Peyer's patch (tissue), 4 donors: ENCODE data around the gene ZNF513.

ENCODE experiments used
- CTCF ChIP-seq, 6 experiments: fragments of 450-650 bp in 4 of 6; fragments of 200-600 bp in 2 of 6; sonication (generic) in 1 of 6; IDR thresholded peaks; one replicate each; pipeline ENCODE4 v1.5.1; 2017 to 2019; ENCODE audit warnings: antibody characterized with exemption in 6 of 6, mild to moderate bottlenecking in 3 of 6, moderate library complexity in 1 of 6
- POLR2A ChIP-seq, 2 donors: fragments of 450-650 bp; IDR thresholded peaks; one replicate each; pipeline ENCODE4 v1.5.1; 2017; ENCODE audit warnings: antibody characterized with exemption in 2 of 2, mild to moderate bottlenecking in 2 of 2, moderate library complexity in 2 of 2

- TF ChIP-seq CTCF (IDR thresholded peaks at IDR 0.05): no peak
- no peak for TF ChIP-seq POLR2A (IDR thresholded peaks at IDR 0.05)
Measured at GRCh38 chr2:27336173-27336572, 44.4 kb downstream of the ZNF513 start.
